GM19468 (cell line): ENCODE measurements around the gene TCOF1.
A peak's percentile ranks its signal among the peaks of the same experiment; 100 is the strongest.
"Not testable (repeated sequence)": the region's sequence is repeated elsewhere in the genome, so short reads cannot be mapped to it uniquely, and the experiment has no call there.

Source experiments
- ATAC-seq: cut with Tn5 transposase; IDR thresholded peaks from one replicate; pipeline ENCODE4 v1.9.1; 2021; ENCODE audit warnings: mild to moderate bottlenecking, moderate library complexity, moderate number of reproducible peaks; ENCODE audit not compliant: unreplicated experiment; ENCODE audit errors: extremely low read depth

Gene TCOF1

GRCh38 chr5:150402229-150402773 is 44.8 kb downstream of the TCOF1 start:
- ATAC-seq: no peak

GRCh38 chr5:150402901-150403342 is 45.4 kb downstream of the TCOF1 start:
- ATAC-seq: no peak

DNA sequence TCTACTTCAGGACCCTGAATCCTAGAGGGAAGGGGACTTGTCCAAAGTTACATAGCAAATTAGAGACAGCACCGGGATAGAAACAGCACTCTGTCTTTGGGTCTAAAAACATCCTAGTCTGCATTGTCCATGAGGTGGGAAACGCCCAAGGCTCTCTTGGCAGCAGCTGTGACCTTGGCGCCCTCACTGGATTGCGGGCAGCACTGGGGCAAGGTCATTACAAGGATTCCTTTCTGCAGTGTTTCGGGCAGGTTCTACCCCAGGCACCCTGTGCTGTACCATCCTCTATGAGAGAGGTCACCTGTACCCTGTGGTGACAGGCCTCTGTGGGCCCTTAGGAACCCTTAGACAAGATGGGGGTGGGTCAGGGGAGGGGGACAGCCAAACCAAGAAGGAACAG is 46.6 kb downstream of the TCOF1 start:
- ATAC-seq: no peak

GRCh38 chr5:150404535-150404934 is 47.0 kb downstream of the TCOF1 start:
- no peak for ATAC-seq

DNA sequence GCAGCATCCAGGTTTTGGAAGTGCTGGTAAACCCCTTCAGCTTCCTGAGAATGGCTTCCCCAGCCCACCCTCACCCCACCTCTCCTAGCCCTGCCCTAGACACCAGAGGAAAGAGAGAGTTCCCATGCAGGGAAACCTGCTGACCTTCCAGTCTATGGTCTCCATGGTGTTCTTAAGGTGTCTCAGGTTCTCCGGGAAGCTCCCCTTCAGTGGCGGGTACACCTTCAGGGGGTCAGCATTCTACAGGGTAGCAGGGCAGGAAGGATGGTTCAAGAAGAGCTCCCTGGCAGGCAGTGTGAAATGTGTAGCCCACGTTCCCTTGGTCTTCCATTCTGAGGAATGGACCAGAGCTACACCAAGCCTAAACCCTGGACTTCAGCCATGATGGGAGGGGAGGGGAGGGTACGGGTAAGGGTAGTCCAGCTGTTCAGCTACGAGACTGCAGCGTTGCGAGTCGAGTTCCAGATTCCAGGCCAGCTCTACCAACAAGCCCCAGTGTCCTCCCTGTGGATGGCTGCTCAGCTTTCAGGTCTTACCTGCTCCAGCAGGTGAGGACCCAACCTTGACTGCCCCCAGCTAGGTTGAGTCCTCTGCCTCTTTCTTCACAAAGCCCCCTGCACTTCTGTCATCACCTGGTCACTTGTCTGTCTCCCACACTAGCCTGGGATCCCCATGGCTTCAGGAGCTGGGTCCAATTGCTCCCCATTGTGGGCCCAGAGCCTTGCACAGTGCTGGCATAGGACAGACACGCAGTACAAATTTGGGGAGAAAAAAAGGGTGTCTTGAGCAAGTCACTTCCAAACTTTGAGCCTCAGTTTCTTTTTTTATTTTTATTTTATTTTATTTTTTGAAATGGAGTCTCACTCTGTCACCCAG is 47.7 kb downstream of the TCOF1 start:
- ATAC-seq: no peak

DNA sequence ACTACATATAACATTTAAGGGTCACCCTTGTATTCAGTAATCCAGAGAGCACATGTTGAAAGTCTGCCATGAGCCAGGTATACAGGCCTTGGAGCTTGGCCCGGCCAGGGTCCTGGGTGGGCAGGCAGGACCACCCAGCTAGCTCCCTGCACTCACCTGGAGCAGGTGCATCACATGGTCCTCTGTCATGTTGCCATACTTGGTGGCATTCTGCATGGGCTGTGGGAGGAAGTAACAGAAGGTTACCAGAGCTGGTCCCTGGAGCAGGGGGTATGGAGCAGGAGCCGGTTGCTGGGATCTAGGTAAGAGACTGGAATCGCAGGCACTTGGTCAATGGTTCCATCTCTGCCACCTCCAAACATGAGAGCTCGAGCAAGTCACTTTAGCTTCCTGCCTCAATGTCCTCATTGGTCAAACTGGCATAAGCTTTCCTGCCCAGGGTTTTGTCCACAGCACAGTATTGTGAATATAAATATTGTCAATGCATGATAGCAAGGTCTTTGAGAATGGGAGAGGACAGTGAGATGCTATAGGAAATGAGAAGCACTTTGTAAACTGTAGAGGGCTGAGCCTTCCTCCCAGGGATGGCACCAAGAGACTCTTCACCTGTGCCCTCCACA is 48.7 kb downstream of the TCOF1 start:
- no peak for ATAC-seq

DNA sequence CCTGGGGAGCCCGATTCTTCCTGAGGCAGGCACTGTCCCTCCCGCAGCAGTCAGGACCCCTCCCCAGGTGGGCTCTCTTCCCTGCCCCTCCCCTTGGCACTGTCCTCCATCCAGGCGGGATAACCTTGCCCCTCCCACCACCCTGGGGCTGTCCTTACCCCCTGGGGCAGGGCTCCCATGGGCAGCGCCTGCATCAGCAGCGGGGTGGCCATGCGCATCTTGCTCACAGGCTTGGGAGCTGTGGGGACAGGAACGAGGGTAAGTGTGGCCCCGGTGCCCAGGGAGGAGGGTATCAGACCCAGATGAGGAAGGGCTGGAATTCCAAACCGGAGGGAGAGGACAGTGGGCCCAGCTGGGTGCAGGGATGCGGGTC is 49.2 kb downstream of the TCOF1 start:
- no peak for ATAC-seq

GRCh38 chr5:150407096-150407720 is 49.7 kb downstream of the TCOF1 start:
- no peak for ATAC-seq

DNA sequence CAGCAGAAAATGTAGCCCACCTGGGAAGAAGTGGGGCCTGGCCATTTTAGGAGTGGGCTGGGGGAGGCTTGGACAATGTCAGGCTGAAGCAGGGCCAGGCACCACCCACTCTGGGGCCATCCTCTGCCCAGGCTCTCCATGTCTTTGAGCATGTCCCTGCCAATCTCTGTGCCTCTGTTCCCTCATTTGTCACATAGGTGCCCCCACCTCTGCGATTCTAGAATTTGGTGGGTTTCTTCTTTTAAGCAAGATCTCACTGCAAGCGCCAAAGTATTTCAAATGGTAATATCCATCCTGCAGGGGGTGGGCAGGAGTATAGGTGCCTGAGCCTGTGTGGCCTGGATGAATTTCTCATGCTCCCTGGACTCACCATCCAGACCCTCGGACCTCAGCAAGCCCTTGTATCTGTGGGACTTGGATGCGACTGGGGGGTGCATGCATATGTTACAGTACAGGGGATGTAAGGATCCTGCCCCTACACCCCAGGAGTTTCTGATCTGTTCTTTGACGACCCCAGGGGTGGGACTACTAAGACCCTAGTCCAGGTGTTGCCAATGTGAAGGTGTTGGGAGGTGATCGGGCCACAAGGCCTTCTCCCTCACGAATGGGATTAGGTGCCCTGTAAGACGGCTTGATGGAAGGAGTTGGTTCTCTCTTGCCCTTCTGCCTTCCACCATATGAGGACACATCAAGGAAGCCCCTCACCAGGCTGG is 50.9 kb downstream of the TCOF1 start:
- ATAC-seq: no peak

- no peak for ATAC-seq
Observed at GRCh38 chr5:150409638-150410523, 52.4 kb downstream of the TCOF1 start.

- ATAC-seq: no peak
Observed at GRCh38 chr5:150410524-150411244, 53.2 kb downstream of the TCOF1 start.

DNA sequence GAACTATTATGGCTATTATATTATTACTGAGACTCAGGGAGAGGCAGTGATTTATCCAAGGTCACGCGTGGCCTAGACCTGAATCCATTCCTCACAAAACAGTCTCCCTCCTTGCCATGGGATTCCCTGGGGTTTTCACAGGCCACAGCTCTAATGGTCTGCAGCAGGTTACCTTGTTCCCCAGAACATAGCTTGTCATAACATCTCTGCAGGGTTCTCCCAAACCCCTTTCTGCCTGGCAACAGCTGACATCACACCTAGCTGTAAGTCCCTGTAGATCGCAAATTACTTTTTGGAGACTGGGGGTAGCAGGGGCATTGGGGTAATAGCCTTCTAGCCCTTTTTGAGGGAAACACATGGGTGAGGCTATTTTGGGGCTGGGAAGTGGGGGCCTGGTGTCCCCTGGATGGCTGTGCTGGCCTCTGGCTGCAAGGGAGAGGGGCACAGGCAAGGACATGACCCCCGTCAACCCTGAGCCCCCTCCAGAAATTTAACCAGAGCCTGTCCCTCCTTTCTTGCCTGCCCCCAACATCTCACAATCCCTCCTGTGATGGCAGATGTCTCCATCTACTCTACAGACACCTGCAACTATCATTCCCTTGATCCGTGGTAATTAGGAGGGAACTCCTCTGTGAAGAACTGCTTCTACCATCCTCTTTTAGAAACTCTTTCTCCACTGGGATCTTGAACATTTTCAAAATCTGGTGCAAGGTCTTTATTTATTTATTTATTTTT is 53.9 kb downstream of the TCOF1 start:
- ATAC-seq: no peak

GRCh38 chr5:150412319-150413175 is 55.0 kb downstream of the TCOF1 start, which contains the start of gene CD74:
Gene CD74, minus strand, starts transcription at chr5:150412910. Its CDS starts 161 bp downstream, at chr5:150412749.
- peak; percentile 65 for ATAC-seq

- ATAC-seq: no peak
Observed at GRCh38 chr5:150413176-150413901, 55.8 kb downstream of the TCOF1 start.

GRCh38 chr5:150413902-150414790 is 56.6 kb downstream of the TCOF1 start:
- ATAC-seq: not testable (repeated sequence)
